Measurements from ENCODE around the gene SIGLEC7. TPM values are rescaled to one million over a fixed set of nuclear protein-coding genes. Genes with fewer than 3 reads are reported as not detected.

Gene SIGLEC7
- total RNA-seq, 1 experiment from 2014 or later = not detected

GRCh38 chr19:51188227-51188559 is 46.1 kb downstream of the SIGLEC7 start:
- H3K36me3 Mint-ChIP-seq (ENCODE audit: insufficient read depth, unreplicated experiment) = no peaks in the 10 kb centered on the region
- no peaks in the 10 kb centered on the region for H3K27me3 ChIP-seq (replicated peaks; ENCODE audit: control insufficient read depth, insufficient read depth, low read length)
- BruUV-seq (replicated peaks) = no TSS peak

GRCh38 chr19:51192689-51193088 is 50.6 kb downstream of the SIGLEC7 start:
- intact Hi-C loops (cut with micrococcal nuclease; ENCODE audit: unreplicated experiment) = no loop called here
- Mint-ChIP-seq H3K4me1 (ENCODE audit: low read depth, unreplicated experiment) (peaks cover 7% of the 10 kb centered on the region), H3K4me3 (ENCODE audit: unreplicated experiment) (no peak overlapping the region), H3K27me3 (ENCODE audit: insufficient read depth, unreplicated experiment) (peaks cover 13% of the 10 kb centered on the region), H3K36me3 (ENCODE audit: insufficient read depth, unreplicated experiment) (no peaks in the 10 kb centered on the region), H3K27ac (ENCODE audit: unreplicated experiment) (no peak overlapping the region), H3K9me3 (ENCODE audit: unreplicated experiment) (no peaks in the 10 kb centered on the region)
- no peak for TF ChIP-seq CTCF (IDR thresholded peaks at IDR 0.05; ENCODE audit: insufficient read depth in 1 of 2, low read depth in 1 of 2, low read length in 1 of 2, severe bottlenecking in 1 of 2, unreplicated experiment in 1 of 2)
- H3K4me1 ChIP-seq = no peaks in the 10 kb centered on the region
- H3K4me3 ChIP-seq (ENCODE audit: low read depth, low read length) = no peak overlapping the region
- no TSS peak for BruUV-seq (replicated peaks)
- CTCF ChIA-PET = no interaction called here
- H3K9me3 ChIP-seq = peaks cover 3% of the 10 kb centered on the region; the same call in 1 of the 2 replicates
- no peaks in the 10 kb centered on the region for H3K27me3 ChIP-seq (replicated peaks; ENCODE audit: control insufficient read depth, insufficient read depth, low read length)
- POLR2A ChIA-PET = no interaction called here
- H3K36me3 ChIP-seq (ENCODE audit: control insufficient read depth, insufficient read depth, low read length) = no peaks in the 10 kb centered on the region
- no peak for DNase-seq

More at GRCh38 chr19:51188227-51188559, 46.1 kb downstream of the SIGLEC7 start:
- Mint-ChIP-seq H3K4me3 (ENCODE audit: unreplicated experiment) (no peak overlapping the region), H3K27ac (ENCODE audit: unreplicated experiment) (no peak overlapping the region), H3K27me3 (ENCODE audit: insufficient read depth, unreplicated experiment) (peaks cover 23% of the 10 kb centered on the region), H3K9me3 (ENCODE audit: unreplicated experiment) (no peaks in the 10 kb centered on the region), H3K4me1 (ENCODE audit: low read depth, unreplicated experiment) (no peaks in the 10 kb centered on the region)
- CTCF ChIA-PET = no interaction called here
- Histone ChIP-seq H3K9me3 (no peaks in the 10 kb centered on the region), H3K4me1 (no peaks in the 10 kb centered on the region), H3K36me3 (ENCODE audit: control insufficient read depth, insufficient read depth, low read length) (no peaks in the 10 kb centered on the region), H3K4me3 (ENCODE audit: low read depth, low read length) (no peak overlapping the region)
- no peak for DNase-seq
- no peak for TF ChIP-seq CTCF (IDR thresholded peaks at IDR 0.05; ENCODE audit: insufficient read depth in 1 of 2, low read depth in 1 of 2, low read length in 1 of 2, severe bottlenecking in 1 of 2, unreplicated experiment in 1 of 2)
- intact Hi-C loops (cut with micrococcal nuclease; ENCODE audit: unreplicated experiment) = no loop called here
- POLR2A ChIA-PET = no interaction called here

- Histone ChIP-seq H3K36me3 (ENCODE audit: control insufficient read depth, insufficient read depth, low read length) (no peaks in the 10 kb centered on the region), H3K9me3 (peaks cover 3% of the 10 kb centered on the region; the same call in 1 of the 2 replicates), H3K4me3 (ENCODE audit: low read depth, low read length) (no peak overlapping the region), H3K27me3 (replicated peaks; ENCODE audit: control insufficient read depth, insufficient read depth, low read length) (no peaks in the 10 kb centered on the region), H3K4me1 (no peaks in the 10 kb centered on the region)
- no peak for TF ChIP-seq CTCF (IDR thresholded peaks at IDR 0.05; ENCODE audit: insufficient read depth in 1 of 2, low read depth in 1 of 2, low read length in 1 of 2, severe bottlenecking in 1 of 2, unreplicated experiment in 1 of 2)
- H3K4me1 Mint-ChIP-seq (ENCODE audit: low read depth, unreplicated experiment) = peaks cover 7% of the 10 kb centered on the region
- H3K4me3 Mint-ChIP-seq (ENCODE audit: unreplicated experiment) = no peak overlapping the region
- no TSS peak for BruUV-seq (replicated peaks)
- H3K27ac Mint-ChIP-seq (ENCODE audit: unreplicated experiment) = no peak overlapping the region
- intact Hi-C loops (cut with micrococcal nuclease; ENCODE audit: unreplicated experiment) = no loop called here
- ChIA-PET POLR2A (no interaction called here), CTCF (no interaction called here)
- peaks cover 13% of the 10 kb centered on the region for H3K27me3 Mint-ChIP-seq (ENCODE audit: insufficient read depth, unreplicated experiment)
- no peaks in the 10 kb centered on the region for H3K9me3 Mint-ChIP-seq (ENCODE audit: unreplicated experiment)
- DNase-seq = no peak
- no peaks in the 10 kb centered on the region for H3K36me3 Mint-ChIP-seq (ENCODE audit: insufficient read depth, unreplicated experiment)
Measured at GRCh38 chr19:51194527-51195315, 52.6 kb downstream of the SIGLEC7 start.
